Activated naive CD4-positive, alpha-beta T cell treated with anti-CD3 and anti-CD28 coated beads, Interleukin-2, amount 10 ng/mL, durations not matched to agents 5 hours and 36 hours (primary cell): ENCODE results near the gene RPS21. TPM values are rescaled to one million over a fixed set of nuclear protein-coding genes. Genes with fewer than 3 reads are reported as not detected.

Experiments
- total RNA-seq, 2 experiments: library from RNA; stranded (reverse); gene quantifications; one replicate each; pipeline ENCODE4 v1.2.3, GENCODE V29; 2021

RPS21 gene
- total RNA-seq: 1,000 to 10,000 TPM; 2,736 to 2,757 TPM

DNA sequence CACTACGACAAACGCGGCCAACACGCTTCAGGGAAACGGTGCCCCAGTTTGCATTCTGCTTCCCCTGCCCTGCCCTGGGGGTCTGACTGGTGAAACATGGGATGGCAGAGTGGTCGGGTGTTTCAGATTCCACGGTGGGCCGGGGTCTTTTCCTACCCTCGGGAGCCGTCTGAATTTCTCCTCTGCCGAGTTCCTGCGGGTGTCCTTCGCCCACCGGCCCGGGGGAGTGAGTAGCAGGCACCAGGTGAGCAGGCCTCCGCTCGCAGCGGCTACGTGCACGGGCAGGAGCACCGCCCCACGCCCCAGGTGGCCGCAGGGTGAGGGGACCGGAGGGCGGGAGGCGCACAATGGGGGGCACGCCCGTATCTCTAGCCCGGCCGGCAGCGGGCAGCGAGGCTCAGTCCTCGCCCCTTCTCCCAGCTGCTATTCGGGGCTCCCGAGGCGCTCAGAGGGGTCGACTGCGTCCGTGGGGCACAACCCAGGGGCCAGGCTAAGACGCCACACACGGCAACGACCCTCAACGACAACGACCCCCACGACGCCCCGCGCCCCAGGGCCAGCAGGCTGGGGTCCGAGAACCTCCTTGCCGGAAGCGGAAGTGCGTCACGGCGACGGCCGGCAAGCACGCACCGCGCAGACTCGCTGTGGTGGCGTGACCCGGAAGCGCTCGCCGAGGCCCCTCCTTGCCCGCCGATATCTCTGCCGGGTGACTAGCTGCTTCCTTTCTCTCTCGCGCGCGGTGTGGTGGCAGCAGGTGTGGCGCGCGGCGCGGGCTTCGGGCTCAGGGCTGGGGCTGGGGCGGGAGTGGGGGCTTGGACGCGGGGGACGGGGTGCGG is at the start of gene RPS21:
TSS of gene RPS21 (plus strand) at position 721 of the 836 bp plus-strand sequence. CDS start 236 bp downstream, outside the sequence.

GRCh38 chr20:62367136-62367632 is 19.7 kb upstream of the RPS21 start, which contains the start of gene LAMA5:
LAMA5 (minus strand) TSS chr20:62367312; CDS start chr20:62367245, 67 bp downstream.

DNA sequence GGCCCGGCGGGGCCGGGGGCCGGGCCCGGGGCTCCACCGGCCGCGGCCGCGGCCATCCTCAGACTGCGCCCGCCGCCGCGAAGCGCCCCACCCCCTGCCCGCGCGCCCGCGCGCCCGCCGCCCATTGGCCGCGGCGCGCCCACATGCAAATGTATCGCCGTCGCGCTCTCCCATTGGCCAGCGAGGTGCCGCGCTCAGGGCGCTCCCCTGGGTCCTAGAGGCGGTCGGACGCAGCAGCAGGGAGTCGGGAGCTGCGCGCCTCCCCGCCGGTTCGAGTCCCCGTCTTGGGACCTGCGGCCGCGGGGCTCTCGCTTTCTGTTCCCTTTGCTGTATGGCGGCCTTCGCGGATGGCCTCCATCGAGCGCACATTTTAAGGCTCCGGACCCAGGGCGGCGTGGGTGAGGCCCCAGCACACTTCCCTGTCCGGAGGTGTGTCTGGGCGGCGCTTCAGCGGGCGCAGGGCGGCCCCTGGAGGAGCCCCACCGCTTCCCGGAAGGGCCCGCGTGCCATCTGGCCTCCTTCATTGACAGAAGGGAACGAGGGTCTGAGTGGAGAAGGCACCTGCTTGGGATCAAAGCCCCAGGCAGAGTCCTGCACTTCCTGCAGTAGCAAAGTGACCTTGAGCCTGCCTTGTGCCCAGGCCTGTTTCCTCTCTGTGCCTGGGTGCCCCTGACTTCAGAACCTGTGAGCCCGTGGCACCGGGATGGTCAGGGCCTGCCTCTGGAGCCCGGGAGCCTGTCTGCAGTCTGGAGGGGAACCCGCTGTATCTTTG is 20.5 kb downstream of the RPS21 start, which contains the start of gene CABLES2:
TSS of gene CABLES2 (minus strand) at position 65 of the 772 bp plus-strand sequence. CDS start at position 56, 9 bp downstream.

DNA sequence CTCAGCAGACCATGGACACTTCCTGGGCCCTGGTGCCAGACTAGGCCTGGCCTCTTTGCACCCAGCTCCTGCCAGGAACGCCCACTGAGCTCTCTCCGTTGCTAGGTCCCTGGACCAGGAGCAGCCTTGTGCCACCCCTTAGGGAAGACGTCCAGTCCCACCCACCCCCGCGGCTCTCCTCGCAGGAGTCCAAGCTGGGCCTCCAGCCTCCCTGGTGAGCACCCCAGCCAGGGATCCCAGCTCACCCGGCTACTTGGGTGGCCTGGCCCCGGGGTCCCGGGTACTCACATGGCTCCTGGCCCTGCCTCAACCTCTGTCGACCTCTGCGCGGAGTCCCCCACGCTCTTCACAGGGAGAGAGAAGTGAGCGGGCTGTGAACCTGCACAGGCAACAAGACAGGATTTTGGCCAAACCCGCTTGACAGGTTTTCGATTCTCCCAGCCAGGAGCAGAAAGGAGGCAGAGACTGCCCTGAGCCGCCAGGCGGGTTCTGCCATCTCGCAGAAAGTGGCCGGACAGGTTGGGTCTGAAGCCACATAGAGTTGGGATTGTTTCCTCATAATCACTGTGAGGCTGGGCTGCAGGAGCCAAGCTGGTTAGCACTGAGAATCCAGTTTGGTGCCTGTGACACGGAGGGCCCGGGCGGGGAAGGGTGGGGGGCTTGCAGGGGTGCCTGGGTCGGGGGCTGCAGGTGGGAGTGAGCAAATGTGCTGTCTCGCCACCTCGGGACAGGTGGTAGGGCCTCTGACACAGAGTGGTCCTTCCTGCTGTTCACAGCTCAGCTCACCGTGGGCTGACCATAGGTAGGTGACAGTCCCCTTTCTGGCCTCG is 40.5 kb downstream of the RPS21 start, which contains the start of gene RBBP8NL:
TSS of gene RBBP8NL (minus strand) at position 368 of the 830 bp plus-strand sequence. CDS start 7,892 bp downstream, outside the sequence.

Other genes with a start within 250 kb of the RPS21 start
- gene PSMA7, start 243.7 kb upstream of the RPS21 start, total RNA-seq: 100 to 1,000 TPM; 235 to 248 TPM
- 10 to 100 TPM; 16.9 to 18.0 TPM for gene SS18L1, start 243.3 kb upstream of the RPS21 start, total RNA-seq
- 10 to 100 TPM; 25.1 to 27.7 TPM for gene MTG2, start 204.1 kb upstream of the RPS21 start, total RNA-seq
- not detected for gene HRH3, start 166.8 kb upstream of the RPS21 start, total RNA-seq
- 10 to 100 TPM; 34.5 to 37.3 TPM for gene OSBPL2, start 148.6 kb upstream of the RPS21 start, total RNA-seq
- gene ADRM1, start 84.1 kb upstream of the RPS21 start, total RNA-seq: 10 to 100 TPM; 68.2 to 69.4 TPM
- gene LAMA5, start 19.8 kb upstream of the RPS21 start, total RNA-seq: 1 to 10 TPM in 1 of 2 experiments, under 1 TPM in 1; 0.94 to 1.2 TPM
- gene CABLES2, start 20.2 kb downstream of the RPS21 start, total RNA-seq: 10 to 100 TPM; 11.7 to 12.4 TPM
- not detected for gene RBBP8NL, start 40.4 kb downstream of the RPS21 start, total RNA-seq
- not detected for gene GATA5, start 88.9 kb downstream of the RPS21 start, total RNA-seq